Measurements from ENCODE around the gene SERPINE3.

GRCh38 chr13:51311957-51312520 lies 27.5 kb upstream of the SERPINE3 start:
- TF ChIP-seq, protein P1, sequence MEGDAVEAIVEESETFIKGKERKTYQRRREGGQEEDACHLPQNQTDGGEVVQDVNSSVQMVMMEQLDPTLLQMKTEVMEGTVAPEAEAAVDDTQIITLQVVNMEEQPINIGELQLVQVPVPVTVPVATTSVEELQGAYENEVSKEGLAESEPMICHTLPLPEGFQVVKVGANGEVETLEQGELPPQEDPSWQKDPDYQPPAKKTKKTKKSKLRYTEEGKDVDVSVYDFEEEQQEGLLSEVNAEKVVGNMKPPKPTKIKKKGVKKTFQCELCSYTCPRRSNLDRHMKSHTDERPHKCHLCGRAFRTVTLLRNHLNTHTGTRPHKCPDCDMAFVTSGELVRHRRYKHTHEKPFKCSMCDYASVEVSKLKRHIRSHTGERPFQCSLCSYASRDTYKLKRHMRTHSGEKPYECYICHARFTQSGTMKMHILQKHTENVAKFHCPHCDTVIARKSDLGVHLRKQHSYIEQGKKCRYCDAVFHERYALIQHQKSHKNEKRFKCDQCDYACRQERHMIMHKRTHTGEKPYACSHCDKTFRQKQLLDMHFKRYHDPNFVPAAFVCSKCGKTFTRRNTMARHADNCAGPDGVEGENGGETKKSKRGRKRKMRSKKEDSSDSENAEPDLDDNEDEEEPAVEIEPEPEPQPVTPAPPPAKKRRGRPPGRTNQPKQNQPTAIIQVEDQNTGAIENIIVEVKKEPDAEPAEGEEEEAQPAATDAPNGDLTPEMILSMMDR (IDR thresholded peaks at IDR 0.05; ENCODE audit: borderline replicate concordance, extremely low read depth, low read length, poor library complexity, severe bottlenecking) = no peak
- no peak for TF ChIP-seq EZH2 (IDR thresholded peaks at IDR 0.05; ENCODE audit: borderline replicate concordance, low read depth, low read length, severe bottlenecking)
